ENCODE results near the gene HOXA7.

Gene HOXA7

DNA sequence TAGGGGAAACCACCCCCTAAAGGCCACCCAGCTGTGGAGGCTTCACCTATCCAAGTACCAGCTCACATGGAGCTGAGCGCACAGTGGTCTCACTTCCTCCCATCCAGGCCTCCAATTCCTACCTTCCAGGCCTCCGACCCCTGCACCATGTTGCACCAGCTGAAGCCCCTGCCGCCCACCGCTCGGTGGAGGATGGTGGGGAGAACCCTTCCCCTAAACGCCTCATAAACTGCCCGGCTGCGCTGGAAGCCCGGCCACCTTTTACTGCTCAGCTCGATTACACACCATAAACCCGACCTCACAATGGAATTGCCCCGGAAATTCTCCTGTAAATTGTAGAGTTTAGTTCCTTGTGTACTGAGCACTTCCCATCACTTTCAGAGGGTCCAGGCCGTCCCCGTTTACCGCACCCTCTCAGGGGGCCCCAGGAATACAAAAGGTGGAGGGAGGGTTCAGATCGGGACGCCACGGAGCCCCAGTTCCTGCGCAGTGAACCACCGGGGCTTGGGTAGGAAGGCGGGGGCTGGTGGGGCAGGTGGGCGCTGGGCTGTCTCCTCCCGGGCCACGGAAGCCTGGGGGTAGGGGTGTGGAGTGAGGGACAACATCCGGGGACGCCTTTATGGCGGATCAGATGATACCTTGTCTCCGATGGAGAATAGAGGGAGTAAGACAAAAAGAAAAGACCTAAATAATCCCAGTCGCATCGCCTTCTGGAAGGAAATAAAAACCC, 1.4 kb upstream of the HOXA7 start:
- DNase-seq = no peak

DNA sequence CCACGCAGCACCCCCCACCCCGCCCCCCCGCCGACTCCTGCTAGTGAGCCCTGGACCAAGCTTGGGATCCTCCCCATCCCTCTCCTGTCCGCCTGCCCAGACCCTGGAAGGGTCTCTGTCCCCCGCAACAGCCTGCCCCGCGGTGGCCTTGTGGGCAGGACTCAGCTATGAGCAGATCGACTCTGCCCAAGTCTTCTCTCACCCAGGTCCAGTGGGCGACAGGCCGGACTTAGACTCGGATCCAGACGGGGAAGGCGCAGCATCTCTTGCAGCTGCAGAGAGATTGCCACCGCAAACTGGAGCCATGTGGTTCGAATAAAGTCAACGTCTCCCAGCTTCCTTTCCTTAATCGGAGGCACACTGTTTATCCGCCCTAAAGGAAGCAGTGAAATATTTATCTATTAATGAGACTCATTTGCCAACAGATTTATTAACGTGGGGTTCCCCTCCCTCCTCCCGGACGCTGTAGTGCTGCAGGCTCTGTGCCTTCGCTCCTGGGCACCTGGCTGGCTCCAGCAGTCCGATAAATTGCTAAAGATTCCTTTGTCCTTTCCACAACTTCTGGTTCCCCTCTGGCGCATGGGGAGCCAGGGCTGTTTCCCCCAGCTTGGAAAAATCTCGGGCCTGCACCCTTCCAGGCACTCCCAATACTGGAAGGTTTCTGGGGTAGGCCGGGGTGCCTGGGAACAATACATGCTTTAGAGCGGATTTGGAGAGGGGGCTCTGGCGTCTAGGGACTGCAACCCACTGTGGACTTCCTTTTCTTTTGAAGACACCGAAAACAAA, 634 bp upstream of the HOXA7 start:
- no peak for DNase-seq

DNA sequence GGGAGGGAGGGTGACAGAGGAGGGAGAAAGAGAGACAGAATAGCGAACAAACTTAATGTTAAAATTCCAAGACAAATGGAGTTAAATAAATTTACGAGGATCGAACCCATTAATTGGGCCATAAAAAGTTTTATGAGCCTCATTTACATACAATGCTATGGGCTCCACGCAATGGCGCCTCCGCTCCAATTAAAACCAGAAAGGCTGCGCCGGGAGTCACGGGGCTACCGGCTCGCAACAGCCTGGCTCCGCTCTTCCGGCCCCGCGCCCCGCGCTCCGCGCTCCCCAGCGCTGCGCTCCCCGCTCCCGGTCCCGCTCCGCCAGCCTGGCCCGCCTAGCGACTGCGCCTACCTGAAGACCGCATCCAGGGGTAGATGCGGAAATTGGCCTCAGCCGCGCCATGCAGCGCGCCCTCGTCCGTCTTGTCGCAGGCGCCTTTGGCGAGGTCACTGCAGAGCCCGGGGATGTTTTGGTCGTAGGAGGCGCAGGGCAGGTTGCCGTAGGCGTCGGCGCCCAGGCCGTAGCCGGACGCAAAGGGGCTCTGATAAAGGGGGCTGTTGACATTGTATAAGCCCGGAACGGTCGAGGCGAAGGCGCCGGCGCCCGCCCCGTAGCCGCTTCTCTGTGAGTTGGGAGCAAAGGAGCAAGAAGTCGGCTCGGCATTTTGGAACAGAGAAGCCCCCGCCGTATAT, 513 bp downstream of the HOXA7 start:
- no peak for DNase-seq

DNA sequence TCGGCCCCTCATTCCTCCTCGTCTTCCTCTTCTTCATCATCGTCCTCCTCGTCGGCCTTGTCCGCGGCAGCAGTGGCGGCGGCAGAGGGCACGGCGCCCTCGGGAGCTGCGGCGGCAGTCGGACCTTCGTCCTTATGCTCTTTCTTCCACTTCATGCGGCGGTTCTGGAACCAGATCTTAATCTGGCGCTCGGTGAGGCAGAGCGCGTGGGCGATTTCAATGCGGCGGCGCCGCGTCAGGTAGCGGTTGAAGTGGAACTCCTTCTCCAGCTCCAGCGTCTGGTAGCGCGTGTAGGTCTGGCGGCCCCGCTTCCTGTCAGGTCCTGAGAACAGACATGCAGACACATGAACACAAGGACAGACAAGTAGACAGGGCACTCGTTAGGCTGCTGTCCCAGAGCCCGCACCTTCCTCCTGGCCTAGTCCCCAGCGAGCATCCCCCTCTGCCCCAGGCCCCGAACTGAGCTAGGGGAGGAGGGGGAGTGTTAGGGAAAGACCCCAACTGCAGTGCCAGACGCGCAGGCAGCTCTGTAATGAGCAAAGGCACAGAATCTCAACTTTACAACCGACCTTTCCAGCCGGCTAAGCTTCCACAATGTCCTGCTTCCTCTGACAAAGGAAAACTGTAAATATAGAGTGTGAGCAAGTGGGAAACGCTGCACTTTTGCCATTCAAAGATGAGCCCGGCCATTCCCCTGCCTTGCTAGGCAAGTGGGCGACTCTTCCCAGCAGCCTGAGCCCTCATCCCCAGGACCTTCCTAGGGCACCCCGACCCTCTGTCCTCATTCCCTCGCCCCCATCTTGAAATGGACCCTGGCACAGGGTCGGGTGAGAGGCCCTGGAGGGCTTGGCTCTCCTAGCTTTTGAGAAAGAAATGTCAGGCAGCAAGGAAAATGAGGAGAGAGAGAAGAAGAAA, 1.3 kb downstream of the HOXA7 start:
- DNase-seq = no peak

GRCh38 chr7:27154369-27154768, 2.1 kb downstream of the HOXA7 start:
- DNase-seq = no peak

DNA sequence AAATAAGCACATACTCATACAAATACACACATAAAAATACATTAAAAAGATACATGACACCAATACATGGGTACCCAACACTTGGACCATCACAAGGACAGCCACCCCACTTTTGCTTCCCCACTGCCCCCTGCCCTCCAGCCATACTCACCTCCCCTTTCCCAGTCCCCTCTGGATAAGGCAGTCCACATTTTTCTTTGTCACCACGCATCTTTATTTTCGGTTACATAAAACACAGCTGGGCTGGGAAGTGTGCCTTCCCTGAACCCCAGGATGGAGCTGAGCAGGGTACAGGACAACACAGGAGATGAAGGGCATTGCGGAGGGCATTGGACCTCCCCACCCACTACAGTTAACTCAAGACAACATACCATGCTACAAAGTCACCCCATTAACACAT, 2.9 kb downstream of the HOXA7 start:
- DNase-seq = no peak

- DNase-seq = no peak
Measured at GRCh38 chr7:27152816-27153442, 3.5 kb downstream of the HOXA7 start.

DNA sequence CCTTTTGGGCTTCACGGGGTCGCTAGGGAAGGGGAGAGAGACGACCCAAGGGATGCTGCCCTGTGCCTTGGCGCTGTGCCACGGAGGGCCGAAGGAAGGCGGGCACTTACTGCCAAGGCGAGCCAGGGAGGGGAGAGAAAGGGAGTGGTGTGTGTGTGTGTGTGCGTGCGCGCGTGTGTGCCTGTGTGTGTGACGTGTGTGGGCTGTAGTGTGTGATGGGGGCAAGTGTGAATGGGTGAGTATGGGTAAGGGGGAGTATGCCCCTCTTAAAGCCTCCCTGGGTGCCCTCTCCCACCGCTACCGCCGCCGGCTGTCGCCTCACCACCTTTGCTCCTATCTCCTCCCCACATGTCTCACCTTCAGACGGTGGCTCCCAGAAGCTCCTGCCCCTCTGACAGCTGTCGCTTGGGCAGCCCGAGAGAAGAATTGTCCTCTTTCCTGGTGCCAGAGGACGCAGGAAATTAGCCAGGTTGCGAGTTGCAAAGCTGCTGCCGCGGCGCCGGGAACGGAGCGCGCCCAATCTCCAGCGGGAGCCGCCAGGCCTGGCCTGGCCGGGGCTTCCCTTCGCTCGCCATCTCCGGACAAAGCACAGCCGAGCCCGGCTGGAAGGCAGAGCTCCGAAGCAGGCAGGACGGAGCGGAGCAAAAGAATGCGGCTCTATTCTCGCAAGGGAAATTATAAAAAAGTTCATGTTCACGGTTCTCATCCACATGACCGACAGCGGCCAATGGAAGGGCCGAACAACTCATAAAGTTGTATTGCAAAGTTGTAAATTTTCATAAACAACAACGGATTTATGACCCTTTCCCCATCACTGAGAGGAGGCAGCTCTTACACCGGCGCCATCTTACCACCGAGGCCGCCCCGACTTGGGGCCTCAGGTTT, 4.3 kb downstream of the HOXA7 start, which contains the start of gene HOXA3:
Gene HOXA3, minus strand, starts transcription at position 653 of the 885 bp plus-strand sequence. CDS start 41,943 bp downstream, outside the sequence.
- no peak for DNase-seq

DNA sequence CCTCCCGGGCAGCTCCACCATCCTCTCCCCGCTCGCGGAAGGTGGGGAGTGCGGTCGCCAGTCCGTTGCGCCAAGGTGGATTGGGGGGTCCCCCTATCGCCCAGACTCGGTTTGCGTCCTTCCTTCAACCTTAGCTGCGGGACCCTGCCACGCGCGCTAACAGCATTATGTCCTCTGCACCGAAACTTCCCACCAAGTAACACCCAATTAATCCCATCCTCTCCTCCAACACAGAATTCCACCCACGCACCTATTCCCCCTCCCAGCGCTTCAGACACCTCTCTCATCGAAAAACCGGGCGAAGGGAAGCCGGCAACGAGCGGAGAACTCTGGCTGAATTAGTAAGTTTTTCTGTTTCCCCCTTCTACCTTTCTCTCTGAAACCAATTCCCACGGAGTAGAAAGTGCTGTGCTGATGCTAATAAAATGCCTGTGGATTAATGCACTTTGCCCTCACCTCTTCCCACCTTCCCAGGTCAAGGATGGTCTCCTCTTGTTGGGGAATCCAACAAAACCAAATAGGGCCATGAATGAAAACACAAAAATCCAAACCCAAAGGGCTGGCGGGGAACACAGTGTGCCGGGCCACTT, 5.0 kb downstream of the HOXA7 start:
- no peak for DNase-seq

DNA sequence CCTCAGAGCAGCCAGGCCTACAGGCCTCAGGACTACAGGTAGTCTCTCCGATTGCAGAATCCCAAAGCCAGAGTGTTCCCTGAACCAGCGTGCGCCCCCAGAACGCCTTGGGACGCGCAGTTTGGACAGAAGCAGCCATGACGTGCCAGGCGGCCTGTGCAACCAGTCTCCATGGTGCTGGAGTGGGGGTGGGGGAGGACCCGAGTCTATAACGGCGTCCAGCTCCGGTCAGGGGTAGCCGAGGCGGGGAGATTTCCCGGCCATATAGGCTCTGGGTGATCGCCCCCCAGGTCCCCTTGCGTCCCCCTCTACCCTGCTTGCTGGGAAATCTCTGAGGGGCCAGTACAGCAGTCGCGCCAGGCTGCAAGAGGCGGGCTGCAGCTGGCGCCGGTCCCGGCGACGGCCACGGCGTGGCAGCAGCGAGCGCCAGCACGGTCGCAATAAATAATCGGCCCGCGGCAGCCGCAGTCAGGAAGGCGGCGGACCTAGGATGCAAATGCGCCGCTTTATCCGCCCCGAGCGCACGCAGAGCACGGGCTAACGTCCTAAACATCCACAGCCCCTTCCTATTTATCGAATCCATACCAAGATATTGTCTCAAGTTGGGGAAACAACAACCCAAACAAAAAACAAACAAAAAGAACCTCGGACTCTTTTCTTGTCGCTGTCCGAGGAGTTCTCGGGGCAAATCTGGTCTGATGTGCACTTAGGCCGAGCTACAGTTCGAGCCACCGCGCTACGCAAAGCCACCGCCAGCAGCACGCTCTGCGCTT, 5.7 kb downstream of the HOXA7 start:
- peak; percentile 90 for DNase-seq

DNA sequence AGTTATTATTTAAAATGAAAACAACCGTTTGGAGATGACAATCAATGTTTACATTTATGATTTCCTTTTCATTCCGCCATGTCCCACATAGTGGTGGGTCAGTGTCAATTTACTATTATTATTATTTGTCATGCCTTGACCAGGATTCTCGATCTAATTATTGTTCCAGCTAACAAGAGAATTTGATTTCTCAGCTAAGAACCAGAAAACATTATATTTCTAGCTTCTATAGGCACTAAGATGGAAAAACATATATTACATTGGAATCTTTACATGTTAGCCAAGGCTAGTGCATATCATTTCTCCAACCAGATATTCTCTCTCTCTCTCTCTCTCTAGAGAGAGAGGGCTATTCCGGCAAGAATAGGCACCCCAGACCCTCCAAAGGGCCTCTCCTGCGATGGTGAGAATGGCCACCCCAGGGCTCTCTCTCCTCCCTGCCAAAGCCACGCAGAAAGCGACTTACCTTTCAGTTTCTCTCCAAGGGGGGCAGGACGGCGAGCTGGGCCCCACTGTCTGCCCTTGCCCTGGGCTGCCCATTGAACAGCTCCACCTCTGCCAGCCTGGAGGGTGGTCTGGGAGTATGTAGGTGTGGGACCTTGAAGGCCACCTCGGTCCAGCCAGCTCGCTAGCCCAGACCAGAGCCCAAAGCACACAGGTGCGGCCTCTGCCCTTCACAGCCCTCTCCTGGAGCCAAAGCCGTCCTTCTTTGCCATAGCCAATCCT, 6.5 kb downstream of the HOXA7 start:
- DNase-seq = no peak

- DNase-seq = no peak
Measured at GRCh38 chr7:27148756-27149641, 7.5 kb downstream of the HOXA7 start.

- DNase-seq = no peak
Measured at GRCh38 chr7:27148031-27148755, 8.3 kb downstream of the HOXA7 start.

GRCh38 chr7:27147199-27148030, 9.1 kb downstream of the HOXA7 start, which contains the start of gene HOXA6:
Gene HOXA6, minus strand, starts transcription at chr7:27147774. Its CDS starts 25 bp downstream, at chr7:27147749.
- no peak for DNase-seq

GRCh38 chr7:27146491-27147198, 9.8 kb downstream of the HOXA7 start:
- no peak for DNase-seq
